ENCODE results near the gene GALNT14. TPM values are rescaled to one million over a fixed set of nuclear protein-coding genes. Genes with fewer than 3 reads are reported as not detected.
A peak's percentile ranks its signal among the peaks of the same experiment; 100 is the strongest.
"Not testable (repeated sequence)": the region's sequence is repeated elsewhere in the genome, so short reads cannot be mapped to it uniquely, and the experiment has no call there.

Gene GALNT14
- polyA plus RNA-seq, 1 donor from 2014 or later, result 0.68 TPM

- peak overlapping the region in 1 of 3 donors; percentile 95 for H3K27ac Mint-ChIP-seq
- no peaks in the 10 kb centered on the region for H3K9me3 Mint-ChIP-seq
- peaks cover 0 to 2% (median 0%) of the 10 kb centered on the region in 3 donors for H3K4me1 Mint-ChIP-seq
- H3K27me3 Mint-ChIP-seq, result no peaks in the 10 kb centered on the region
- H3K4me3 Mint-ChIP-seq, result no peak overlapping the region
- H3K36me3 Mint-ChIP-seq, result no peaks in the 10 kb centered on the region
These were observed 204.7 kb downstream of the GALNT14 start for GRCh38 chr2:30933496-30933895.

DNA sequence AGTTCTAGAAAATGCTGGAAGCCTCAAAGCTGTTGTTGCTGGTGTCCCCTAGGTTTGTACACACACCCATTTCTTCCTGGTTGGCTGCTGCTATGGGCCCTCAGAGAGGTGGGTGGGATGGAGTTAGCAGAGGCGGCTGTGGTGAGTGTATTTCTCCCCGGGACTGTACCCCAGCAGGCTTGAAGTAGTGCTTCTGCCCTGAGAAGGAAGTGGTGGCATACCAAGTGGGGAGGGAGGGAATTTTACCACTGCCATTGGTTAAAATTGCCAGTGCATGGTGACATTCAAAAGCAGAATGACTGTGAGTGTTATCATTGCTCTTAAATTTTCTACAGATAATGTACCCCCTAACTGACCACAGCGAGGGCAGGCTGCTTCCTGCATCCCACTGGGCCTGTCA is 205.4 kb downstream of the GALNT14 start:
- peak overlapping the region in 1 of 3 donors; percentile 95 for H3K27ac Mint-ChIP-seq
- no peak overlapping the region for H3K4me3 Mint-ChIP-seq
- H3K4me1 Mint-ChIP-seq, result peaks cover 0 to 2% (median 0%) of the 10 kb centered on the region in 3 donors
- no peaks in the 10 kb centered on the region for H3K9me3 Mint-ChIP-seq
- no peaks in the 10 kb centered on the region for H3K36me3 Mint-ChIP-seq
- H3K27me3 Mint-ChIP-seq, result no peaks in the 10 kb centered on the region

DNA sequence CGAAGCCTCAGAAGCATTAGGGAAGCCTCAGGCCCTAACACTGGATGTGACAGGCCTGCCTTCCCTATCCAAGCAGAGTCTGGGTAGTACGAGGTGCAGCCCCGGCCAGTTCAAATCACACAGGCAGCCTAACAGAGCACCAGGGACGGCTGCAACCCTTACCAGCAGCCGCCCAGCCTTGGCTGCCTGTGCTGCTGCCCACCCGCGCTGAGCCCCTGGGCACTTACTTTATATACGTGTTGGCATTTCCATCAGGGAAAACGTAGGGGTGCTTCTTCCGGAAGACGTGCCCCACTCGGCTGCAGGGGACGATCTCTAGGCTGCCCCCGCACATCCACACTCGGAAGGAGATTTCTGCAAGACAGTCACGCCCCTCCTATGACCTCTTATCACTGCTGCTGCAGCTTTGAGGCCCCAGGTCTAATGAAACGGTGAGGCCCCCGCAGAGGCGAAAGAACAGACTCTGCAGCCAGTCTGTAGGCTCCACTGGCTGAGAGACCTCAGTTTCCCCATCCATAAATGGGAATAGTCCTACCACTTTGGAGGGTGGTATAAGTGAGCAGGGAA is 206.3 kb downstream of the GALNT14 start:
- Mint-ChIP-seq H3K27me3 (no peaks in the 10 kb centered on the region), H3K27ac (no peak overlapping the region), H3K9me3 (no peaks in the 10 kb centered on the region), H3K4me1 (peaks cover 0 to 2% (median 0%) of the 10 kb centered on the region in 3 donors), H3K36me3 (no peaks in the 10 kb centered on the region), H3K4me3 (no peak overlapping the region)

DNA sequence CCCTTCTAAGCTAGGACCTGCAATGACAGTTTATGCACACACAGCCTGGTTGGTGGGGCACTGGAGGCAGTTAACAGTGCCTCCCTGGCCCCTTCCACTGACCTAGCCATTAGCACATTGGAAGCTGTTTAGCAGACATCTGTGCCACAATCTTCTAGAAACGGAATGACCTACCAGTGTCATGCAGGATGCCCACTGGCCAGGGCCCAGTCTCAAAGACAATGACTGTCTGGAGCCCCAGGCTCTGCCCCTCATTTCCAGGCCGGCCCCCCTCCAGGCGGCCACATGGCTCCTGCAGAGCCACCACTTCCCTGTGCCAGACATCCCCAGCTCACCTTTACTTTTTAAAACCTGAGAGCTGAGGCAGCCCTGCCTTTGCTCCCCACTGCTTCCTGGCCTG is 207.5 kb downstream of the GALNT14 start:
- no peaks in the 10 kb centered on the region for H3K36me3 Mint-ChIP-seq
- H3K4me1 Mint-ChIP-seq, result peaks cover 0 to 2% (median 0%) of the 10 kb centered on the region in 3 donors
- H3K27ac Mint-ChIP-seq, result no peak overlapping the region
- no peak overlapping the region for H3K4me3 Mint-ChIP-seq
- H3K27me3 Mint-ChIP-seq, result no peaks in the 10 kb centered on the region
- H3K9me3 Mint-ChIP-seq, result no peaks in the 10 kb centered on the region

DNA sequence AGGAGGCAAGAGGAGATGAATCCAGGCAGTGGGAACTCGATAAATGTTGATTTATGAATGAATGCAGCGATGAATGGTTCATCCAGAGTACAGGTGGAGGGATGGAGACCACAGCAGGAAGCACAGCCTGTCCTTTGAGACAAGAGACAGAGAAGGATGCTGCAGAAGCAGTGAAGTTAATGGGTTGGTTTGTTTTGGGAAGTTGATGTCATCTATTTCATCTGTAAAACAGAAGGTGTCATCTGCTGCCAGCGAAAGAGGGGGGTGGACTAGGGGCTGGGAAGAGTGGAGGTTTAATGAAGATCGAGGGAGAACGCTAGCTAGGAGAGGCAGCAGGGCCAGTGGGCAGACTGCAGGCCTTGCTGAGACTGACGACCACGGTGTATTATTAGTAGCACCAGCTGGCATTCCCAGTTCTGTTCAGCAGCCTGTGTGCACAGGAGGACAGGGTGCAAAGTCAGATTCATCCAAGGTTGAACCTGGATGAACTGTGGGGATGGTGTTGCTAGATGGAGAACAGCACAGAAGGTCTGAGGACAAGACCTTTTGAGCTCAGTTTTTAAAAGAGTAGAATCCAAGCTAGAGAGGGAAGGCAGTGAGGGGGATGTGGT is 210.7 kb downstream of the GALNT14 start:
- no peaks in the 10 kb centered on the region for H3K36me3 Mint-ChIP-seq
- no peak overlapping the region for H3K4me3 Mint-ChIP-seq
- no peak overlapping the region for H3K27ac Mint-ChIP-seq
- H3K27me3 Mint-ChIP-seq, result no peaks in the 10 kb centered on the region
- H3K4me1 Mint-ChIP-seq, result no peaks in the 10 kb centered on the region
- no peaks in the 10 kb centered on the region for H3K9me3 Mint-ChIP-seq

DNA sequence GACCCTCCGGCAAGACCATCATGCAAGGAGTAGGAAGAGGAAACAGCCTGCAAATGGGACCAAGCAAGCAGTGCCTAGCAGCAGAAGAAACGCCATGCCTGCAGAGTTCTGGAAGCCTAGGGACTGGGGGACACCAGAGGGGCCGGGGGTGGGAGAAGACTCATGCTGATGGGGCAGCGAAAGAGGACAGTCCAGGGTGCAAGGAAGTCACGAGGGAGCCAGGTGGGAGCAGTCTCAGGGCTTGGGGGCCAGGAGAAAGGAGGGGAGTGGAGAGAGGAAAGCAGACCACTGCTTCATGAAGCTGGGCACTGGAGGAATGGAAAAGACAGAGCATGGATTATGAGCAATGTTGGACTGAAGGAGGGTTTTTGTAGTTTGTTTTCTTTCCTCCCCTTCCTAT is 211.6 kb downstream of the GALNT14 start:
- H3K27ac Mint-ChIP-seq, result no peak overlapping the region
- no peaks in the 10 kb centered on the region for H3K36me3 Mint-ChIP-seq
- no peaks in the 10 kb centered on the region for H3K4me1 Mint-ChIP-seq
- no peaks in the 10 kb centered on the region for H3K27me3 Mint-ChIP-seq
- H3K4me3 Mint-ChIP-seq, result no peak overlapping the region
- no peaks in the 10 kb centered on the region for H3K9me3 Mint-ChIP-seq

- Mint-ChIP-seq H3K4me1 (no peaks in the 10 kb centered on the region), H3K36me3 (no peaks in the 10 kb centered on the region), H3K27ac (no peak overlapping the region), H3K27me3 (no peaks in the 10 kb centered on the region), H3K9me3 (no peaks in the 10 kb centered on the region), H3K4me3 (no peak overlapping the region)
These were observed 214.6 kb downstream of the GALNT14 start for GRCh38 chr2:30923623-30924022.

- Mint-ChIP-seq H3K27me3 (no peaks in the 10 kb centered on the region), H3K36me3 (no peaks in the 10 kb centered on the region), H3K9me3 (no peaks in the 10 kb centered on the region), H3K4me1 (no peaks in the 10 kb centered on the region), H3K27ac (no peak overlapping the region), H3K4me3 (no peak overlapping the region)
These were observed 217.7 kb downstream of the GALNT14 start for GRCh38 chr2:30920511-30920910.

- H3K4me3 Mint-ChIP-seq, result no peak overlapping the region
- no peaks in the 10 kb centered on the region for H3K9me3 Mint-ChIP-seq
These were observed 222.8 kb downstream of the GALNT14 start for GRCh38 chr2:30915486-30915885.

DNA sequence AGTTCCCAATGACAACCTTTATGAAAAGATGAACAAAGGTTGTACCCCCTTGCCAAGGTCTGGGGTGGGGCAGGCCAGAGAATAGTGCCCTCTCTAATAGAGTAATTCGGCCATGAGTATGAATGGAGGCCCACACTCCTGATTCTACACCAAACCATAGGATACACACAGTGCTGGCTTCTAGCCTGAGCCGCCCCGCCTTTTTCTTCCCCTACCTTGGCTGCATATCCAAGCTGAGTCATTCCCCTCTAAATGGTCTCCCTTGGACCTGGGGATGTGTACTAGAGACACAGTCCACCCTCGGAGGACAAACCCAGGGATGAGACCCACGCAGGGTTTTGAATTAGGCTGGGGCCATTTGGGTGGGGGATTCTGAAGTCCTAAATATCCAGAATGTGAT is 223.8 kb downstream of the GALNT14 start:
- Mint-ChIP-seq H3K27me3 (no peaks in the 10 kb centered on the region), H3K36me3 (peaks cover 2% of the 10 kb centered on the region), H3K4me3 (no peak overlapping the region), H3K9me3 (no peaks in the 10 kb centered on the region), H3K27ac (no peak overlapping the region), H3K4me1 (peaks cover 0 to 1% (median 0%) of the 10 kb centered on the region in 3 donors)

More at GRCh38 chr2:30915486-30915885, 222.8 kb downstream of the GALNT14 start:
- no peaks in the 10 kb centered on the region for H3K4me1 Mint-ChIP-seq
- no peaks in the 10 kb centered on the region for H3K27me3 Mint-ChIP-seq
- peaks cover 2% of the 10 kb centered on the region for H3K36me3 Mint-ChIP-seq
- no peak overlapping the region for H3K27ac Mint-ChIP-seq

DNA sequence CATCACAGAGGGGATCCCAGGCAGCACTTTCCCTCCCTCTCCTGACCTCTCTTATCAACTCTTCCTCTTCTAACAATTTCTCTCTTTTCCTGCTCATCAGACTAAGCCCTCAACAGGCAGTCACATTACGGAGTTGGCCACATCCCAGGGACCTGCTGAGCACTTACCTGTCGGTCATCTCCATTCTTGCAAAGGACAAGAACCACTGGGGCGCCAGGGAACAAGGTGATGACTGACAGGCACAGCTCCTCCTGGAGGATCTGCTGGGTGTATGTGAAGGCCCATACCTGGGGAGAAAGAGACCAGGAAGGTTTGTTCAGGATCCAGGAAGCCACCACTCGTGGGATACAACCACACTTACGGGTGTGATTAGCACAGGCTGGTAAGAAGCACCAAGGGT is 226.2 kb downstream of the GALNT14 start:
- no peaks in the 10 kb centered on the region for H3K9me3 Mint-ChIP-seq
- no peak overlapping the region for H3K27ac Mint-ChIP-seq
- peaks cover 0 to 1% (median 0%) of the 10 kb centered on the region in 3 donors for H3K4me1 Mint-ChIP-seq
- no peak overlapping the region for H3K4me3 Mint-ChIP-seq
- peaks cover 2% of the 10 kb centered on the region for H3K36me3 Mint-ChIP-seq
- no peaks in the 10 kb centered on the region for H3K27me3 Mint-ChIP-seq

GRCh38 chr2:30911327-30911726 is 226.9 kb downstream of the GALNT14 start:
- no peak overlapping the region for H3K4me3 Mint-ChIP-seq
- peaks cover 2% of the 10 kb centered on the region for H3K36me3 Mint-ChIP-seq
- H3K4me1 Mint-ChIP-seq, result peaks cover 0 to 1% (median 0%) of the 10 kb centered on the region in 3 donors
- no peaks in the 10 kb centered on the region for H3K27me3 Mint-ChIP-seq
- no peak overlapping the region for H3K27ac Mint-ChIP-seq
- peaks cover 0 to 2% (median 0%) of the 10 kb centered on the region in 3 donors for H3K9me3 Mint-ChIP-seq

DNA sequence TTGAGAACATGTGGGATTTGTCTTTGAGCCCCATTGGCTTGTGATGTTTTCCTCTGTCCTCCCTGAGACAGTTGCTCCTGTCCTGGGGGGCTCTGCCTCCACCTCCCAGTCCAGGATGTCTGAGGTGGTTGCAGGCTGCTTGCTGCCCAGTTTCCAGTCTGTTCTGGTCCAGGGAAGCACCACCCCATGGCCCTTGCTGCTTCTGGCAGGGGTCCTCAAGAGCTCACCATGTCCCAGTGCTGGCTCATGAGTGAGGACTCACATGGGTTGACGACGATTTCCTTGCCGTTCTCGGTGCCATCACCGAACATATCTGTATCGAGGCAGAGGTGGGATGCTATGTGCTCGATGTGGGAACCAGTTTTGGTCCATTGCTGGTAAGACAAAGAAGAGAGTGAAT is 227.6 kb downstream of the GALNT14 start:
- Mint-ChIP-seq H3K4me3 (no peak overlapping the region), H3K36me3 (peaks cover 2% of the 10 kb centered on the region), H3K27ac (no peak overlapping the region)

GRCh38 chr2:30904437-30904836 is 233.8 kb downstream of the GALNT14 start:
- not testable (repeated sequence) for H3K4me3 Mint-ChIP-seq, H3K9me3 Mint-ChIP-seq, H3K27me3 Mint-ChIP-seq, H3K36me3 Mint-ChIP-seq, H3K4me1 Mint-ChIP-seq, H3K27ac Mint-ChIP-seq

More for the DNA sequence above, 227.6 kb downstream of the GALNT14 start:
- peaks cover 0 to 1% (median 0%) of the 10 kb centered on the region in 3 donors for H3K4me1 Mint-ChIP-seq
- no peaks in the 10 kb centered on the region for H3K27me3 Mint-ChIP-seq
- peaks cover 0 to 2% (median 0%) of the 10 kb centered on the region in 3 donors for H3K9me3 Mint-ChIP-seq

GRCh38 chr2:30903326-30903725 is 234.9 kb downstream of the GALNT14 start:
- peaks cover 4% of the 10 kb centered on the region for H3K36me3 Mint-ChIP-seq
- no peak overlapping the region for H3K27ac Mint-ChIP-seq
- H3K4me3 Mint-ChIP-seq, result no peak overlapping the region
- H3K27me3 Mint-ChIP-seq, result no peaks in the 10 kb centered on the region
- H3K9me3 Mint-ChIP-seq, result peaks cover 0 to 4% (median 0%) of the 10 kb centered on the region in 3 donors
- no peaks in the 10 kb centered on the region for H3K4me1 Mint-ChIP-seq

DNA sequence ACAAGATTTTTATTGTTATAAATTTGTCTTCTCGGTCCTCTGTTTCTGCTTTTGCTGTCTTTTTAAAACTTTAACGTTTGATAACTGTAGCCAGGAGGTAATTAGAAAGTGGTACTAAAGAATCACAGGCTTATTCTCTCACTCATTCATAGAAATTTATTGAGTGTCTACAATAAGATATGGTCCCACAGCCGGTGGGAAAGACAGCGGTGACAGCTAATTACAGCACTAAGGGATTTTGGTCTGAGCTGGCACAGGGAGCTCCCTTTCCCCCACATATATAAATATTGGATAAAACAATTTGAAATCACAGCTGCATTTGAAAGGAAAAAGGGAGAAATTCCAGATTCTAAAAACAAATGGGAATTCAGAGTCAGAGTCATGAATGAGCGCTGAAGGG is 237.9 kb downstream of the GALNT14 start:
- no peaks in the 10 kb centered on the region for H3K4me1 Mint-ChIP-seq
- H3K36me3 Mint-ChIP-seq, result peaks cover 4% of the 10 kb centered on the region
- H3K27ac Mint-ChIP-seq, result no peak overlapping the region
- peaks cover 0 to 4% (median 4%) of the 10 kb centered on the region in 3 donors for H3K9me3 Mint-ChIP-seq
- no peak overlapping the region for H3K4me3 Mint-ChIP-seq
- no peaks in the 10 kb centered on the region for H3K27me3 Mint-ChIP-seq
